GM21737 (cell line): Measurements from ENCODE around the gene AP3S2.
"Not testable (repeated sequence)": the region's sequence is repeated elsewhere in the genome, so short reads cannot be mapped to it uniquely, and the experiment has no call there.

Experiments used
- ATAC-seq: cut with Tn5 transposase; IDR thresholded peaks from one replicate; pipeline ENCODE4 v1.9.1; 2021; ENCODE audit warnings: mild to moderate bottlenecking, moderate library complexity; ENCODE audit not compliant: unreplicated experiment

The AP3S2 gene

DNA sequence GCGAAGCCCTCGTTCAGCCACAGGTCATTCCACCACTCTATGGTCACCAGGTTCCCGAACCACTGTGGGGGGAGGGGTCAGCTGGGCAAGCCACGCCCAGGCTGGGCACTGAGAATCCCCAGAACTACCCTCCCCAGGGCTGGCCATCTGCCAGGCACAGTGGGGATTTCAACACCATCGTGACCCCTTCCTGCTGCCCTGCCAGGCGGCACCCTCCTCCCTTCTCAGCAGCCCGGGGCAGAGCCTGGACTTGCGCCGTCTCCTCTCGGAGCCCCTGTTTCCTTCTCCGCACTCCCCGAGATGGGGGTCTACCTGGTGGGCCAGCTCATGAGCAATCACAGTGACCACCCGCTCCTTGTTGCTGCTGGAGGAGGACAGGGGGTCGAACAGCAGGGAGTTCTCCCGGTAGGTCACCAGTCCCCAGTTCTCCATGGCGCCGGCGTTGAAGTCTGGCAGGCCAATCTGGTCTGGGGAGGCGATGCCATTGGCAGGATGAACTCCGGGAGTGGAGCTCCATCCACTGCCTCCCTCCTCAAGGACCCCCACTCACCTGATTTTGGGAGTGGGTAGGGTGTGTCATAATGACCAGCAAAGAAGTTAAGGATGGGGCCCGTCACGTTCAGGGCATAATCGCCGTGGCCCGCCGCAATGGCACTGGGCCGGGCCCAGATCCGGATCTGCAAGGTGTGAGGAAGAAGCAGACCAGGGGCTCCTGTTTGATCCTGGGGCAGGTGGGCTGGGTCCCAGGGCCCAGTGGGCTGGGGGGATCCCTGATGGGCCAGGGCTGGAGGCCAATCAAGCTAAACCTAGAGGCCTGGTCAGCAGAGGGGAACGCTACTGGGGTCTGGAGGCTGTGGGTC, 89.6 kb downstream of the AP3S2 start:
- no peak for ATAC-seq

GRCh38 chr15:89802986-89803824, 90.6 kb downstream of the AP3S2 start:
- no peak for ATAC-seq

GRCh38 chr15:89802231-89802928, 91.4 kb downstream of the AP3S2 start:
- no peak for ATAC-seq

GRCh38 chr15:89801471-89802195, 92.2 kb downstream of the AP3S2 start:
- no peak for ATAC-seq

DNA sequence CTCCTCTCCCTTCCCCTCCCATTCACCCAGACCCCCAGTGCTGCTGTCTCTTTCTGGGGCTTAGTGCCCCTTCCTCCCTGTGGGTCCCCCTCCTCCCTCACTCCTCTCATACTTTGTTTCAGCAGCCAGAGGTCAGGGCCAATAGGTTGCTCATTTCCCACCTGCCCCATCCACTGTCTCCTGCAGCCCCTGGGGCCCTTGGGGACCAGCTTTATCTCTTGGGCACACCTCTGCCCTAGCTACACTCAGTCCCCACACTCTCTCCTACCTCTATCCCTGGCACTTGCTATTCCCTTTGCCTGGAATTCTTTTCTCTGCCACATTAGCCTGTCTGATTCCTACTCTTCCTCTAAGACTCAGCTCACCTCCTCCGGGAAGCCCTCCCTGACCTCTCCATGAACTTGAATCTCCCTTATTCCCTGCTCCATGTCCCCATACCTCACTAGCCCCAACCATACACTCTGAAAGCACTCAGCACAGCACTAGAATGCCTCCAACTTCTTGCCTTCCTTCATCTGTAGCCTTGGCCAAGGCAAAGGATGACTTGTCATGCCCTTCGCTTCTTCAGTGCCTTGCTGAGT, 93.8 kb downstream of the AP3S2 start:
- ATAC-seq = no peak

DNA sequence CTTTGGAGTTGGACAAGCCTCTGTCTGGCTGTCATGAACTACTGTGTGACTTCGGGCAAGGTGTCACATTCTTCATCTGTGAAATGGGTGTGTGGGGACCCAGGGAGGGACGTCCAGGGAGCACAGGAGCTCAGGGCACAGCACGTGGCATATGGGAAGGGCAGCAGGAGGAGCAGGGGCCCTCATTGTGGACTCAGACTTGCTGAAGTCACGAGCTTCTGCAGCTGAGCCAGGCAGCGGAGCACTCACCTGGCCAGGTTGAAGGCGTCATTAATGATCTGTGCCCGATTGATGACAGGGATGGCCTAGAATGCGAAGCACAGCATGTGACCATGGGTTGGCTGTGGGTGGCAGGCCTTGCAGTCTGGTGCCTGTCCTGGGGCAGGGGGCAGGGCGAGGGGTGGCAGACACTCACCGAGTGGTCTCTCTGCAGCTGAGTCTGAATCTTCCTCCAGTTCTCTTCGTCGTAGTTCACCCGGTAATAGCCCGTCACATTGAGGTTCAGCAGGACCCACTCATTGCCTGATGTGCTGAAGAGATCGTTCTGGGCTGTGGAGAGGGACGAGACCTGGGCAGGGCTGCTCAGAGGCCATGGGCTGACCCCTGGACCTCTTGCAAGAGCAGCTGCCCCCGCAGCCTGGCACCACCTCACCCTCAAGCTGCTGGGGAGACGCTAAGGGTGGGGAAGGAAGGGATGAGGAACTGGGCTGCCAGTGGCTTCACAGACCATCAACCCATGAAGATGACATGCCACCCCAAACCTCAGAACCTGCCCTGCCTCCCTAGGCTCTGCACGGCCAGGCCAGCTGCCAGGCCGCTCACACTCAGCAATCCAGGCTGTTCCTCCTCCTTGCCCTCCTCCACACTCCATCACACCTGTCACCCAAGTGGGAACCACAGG, 94.5 kb downstream of the AP3S2 start:
- ATAC-seq = no peak

DNA sequence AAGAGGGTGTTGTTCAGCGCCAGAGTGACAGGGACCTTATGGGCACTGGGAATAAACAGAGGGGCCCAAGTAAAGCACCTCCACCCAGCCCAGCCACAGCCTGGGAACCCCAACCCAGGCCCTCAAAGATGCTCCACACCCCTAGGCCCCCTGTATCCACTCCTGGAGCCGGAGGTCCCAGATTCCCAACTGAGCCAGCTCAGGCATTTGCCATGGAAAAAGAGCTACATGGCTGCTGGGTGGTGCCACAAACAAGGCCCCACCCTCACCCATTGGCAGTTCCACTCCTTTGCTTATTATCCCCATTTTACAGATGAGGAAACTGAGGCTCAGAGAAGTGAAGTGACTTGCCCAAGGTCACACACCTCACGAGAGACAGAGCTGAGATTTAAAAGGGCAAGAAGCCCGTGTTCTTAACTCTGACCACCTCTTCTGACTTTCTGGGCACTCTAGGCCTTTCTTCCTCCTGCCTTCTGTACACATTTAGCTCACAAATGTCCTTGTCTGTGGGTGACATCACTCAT, 96.1 kb downstream of the AP3S2 start:
- ATAC-seq = no peak

DNA sequence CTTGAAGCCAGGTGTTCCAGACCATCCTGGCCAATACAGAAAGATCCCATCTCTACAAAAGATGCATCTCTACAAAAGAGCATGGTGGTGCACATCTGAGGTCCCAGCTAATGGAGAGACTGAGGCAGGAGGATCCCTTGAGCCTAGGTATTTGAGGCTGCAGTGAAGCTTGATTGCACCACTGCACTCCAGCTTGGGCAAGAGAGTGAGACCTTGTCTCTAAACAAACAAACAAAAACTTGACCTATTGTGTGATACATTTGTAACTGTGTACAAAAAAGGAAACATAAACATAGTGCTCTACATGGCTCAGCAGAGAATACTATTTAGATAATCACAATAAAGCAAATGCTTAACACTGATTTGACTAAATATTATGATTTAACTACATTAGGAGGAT, 97.8 kb downstream of the AP3S2 start:
- no peak for ATAC-seq

DNA sequence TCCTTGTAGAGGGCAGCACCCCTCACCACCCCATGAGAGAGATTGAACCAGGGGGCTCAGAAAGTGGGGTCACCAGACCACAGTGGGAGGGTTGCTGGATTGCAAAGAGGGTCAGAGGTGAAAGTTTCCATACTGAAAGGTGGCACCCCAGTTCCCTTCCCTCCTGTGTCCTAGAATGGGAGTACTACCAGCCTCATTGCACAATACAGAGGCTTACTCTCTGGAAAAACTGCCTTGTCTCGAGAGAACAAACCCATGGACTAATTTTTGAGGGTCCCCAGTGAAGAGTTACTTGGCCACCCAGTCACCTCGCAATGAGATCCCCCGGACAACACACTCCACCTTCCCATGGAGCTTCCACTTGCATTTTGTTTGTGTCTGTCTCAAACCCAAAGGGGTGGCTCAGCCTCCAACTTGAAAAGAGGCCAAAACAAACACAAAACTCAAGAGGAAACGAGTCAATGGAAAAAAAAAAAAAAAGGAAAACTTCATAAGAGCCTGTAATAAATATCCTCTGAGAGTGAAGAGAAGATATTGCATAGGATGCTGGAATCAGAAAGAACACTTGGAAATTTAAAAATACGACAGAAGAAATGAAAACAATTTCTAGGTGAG, 99.1 kb downstream of the AP3S2 start:
- ATAC-seq = no peak

DNA sequence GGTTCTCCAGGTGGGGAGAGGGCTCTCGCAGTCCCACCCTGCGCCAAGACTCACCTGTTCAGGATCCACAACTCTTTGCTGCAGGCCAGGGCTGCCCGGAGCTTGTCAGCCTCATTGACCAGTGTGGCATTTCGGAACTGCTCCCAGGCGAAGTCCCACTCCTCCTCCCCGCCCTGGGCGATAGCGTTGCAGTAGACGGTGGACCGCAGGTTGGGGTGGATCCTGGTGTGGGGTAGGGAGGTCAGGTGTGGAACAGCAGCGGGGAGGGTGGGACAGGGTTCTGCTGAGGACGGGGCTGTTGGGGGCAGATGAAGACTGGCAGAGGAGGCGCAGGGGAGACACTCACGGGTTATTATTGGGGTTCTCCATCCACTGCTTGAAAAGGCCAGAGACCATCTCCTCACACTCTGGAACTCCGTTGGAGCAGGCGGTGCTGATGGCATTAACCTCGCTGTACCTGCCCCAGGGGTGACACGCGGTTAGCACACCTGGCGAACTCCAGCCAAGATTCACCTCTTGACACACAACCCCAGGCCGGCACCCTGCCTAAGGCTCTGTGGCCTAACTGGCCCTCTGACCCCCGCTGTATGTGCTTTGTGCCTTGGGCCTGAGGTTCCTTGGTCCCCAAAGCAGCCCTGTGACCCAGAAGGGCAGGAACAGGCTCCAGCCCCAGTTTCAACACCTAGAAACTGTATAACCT, 101.5 kb downstream of the AP3S2 start:
- no peak for ATAC-seq

DNA sequence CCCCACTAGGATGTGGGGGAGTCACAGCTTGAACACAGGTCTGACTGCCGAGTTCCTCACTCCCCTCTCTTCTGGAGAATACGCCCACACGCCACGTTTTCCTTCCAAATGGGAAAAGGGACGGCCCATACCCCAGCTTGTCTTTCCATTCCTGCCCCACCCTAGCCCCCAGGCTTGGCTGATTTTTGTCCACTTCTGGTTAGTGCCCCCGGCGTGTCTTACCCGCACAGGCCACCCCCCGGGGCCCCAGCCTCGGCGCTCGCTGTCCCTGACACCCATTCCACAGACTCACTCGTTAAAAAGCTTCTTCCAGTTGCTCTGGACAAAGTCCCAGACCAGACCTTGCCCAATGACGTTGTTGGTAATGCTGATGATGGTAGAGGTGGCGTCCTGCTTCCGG, 103.1 kb downstream of the AP3S2 start:
- no peak for ATAC-seq

DNA sequence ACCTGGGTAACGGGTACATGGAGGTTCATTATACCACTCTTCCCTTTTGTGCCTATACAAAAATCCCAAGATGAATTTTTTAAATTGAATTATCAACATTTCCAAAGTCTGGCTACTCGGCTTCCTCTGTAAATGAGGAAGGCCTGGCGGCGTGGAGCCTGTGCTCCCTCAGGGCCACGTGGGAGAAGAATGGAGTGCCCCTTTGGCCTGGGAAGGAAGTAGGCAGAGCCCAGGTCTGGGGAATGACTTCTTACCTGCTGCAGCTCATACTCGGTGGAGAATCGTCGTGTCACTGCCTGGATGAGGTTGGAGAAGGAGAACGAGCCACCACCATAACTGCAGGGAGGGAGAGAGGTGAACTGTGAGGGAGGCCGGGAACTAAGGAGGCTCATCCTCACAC, 103.6 kb downstream of the AP3S2 start:
- no peak for ATAC-seq

DNA sequence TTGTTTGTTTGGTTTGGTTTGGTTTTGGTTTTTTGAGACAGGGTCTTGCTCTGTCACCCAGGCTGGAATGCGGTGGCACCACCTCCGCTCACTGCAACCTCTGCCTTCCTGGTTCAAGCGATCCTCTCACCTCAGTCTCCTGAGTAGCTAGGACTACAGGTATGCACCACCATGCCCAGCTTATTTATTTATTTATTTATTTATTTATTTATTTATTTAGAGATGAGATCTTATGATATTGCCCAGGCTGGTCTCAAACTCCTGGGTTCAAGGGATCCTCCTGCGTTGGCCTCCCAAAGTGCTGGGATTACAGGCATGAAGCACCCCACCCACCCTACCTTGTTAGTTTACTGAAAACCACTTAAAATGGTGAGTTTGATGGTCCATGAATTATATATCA, 105.2 kb downstream of the AP3S2 start:
- not testable (repeated sequence) for ATAC-seq

- ATAC-seq = no peak
Observed at GRCh38 chr15:89787944-89788343, 105.8 kb downstream of the AP3S2 start.

GRCh38 chr15:89785774-89786140, 108.0 kb downstream of the AP3S2 start:
- ATAC-seq = no peak

GRCh38 chr15:89785064-89785773, 108.6 kb downstream of the AP3S2 start:
- no peak for ATAC-seq

- ATAC-seq = no peak
Observed at GRCh38 chr15:89784686-89784960, 109.2 kb downstream of the AP3S2 start.
